NCI-H128 (cell line): Measurements from ENCODE around the gene SENP8.
"Not testable (repeated sequence)": the region's sequence is repeated elsewhere in the genome, so short reads cannot be mapped to it uniquely, and the experiment has no call there.

Experiments
- DNase-seq: peaks from one replicate; lab custom pipeline; 2025; ENCODE audit not compliant: unreplicated experiment; lab: John Stamatoyannopoulos, UW

The SENP8 gene

GRCh38 chr15:72118017-72118978 lies at the start of gene SENP8, which contains the start of gene MYO9A:
Gene SENP8 (plus strand): TSS chr15:72118403. CDS start chr15:72139624, 21,221 bp downstream.
Gene MYO9A (minus strand): TSS chr15:72118150. CDS start chr15:72046563, 71,587 bp downstream.
- DNase-seq, result peak; percentile 88

- DNase-seq, result no peak
These were observed 49.3 kb upstream of the SENP8 start for GRCh38 chr15:72068856-72069255.

GRCh38 chr15:72070817-72071447 lies 47.3 kb upstream of the SENP8 start:
- DNase-seq, result no peak

- DNase-seq, result not testable (repeated sequence)
These were observed 46.8 kb upstream of the SENP8 start for GRCh38 chr15:72071448-72071825.

- DNase-seq, result no peak
These were observed 43.7 kb upstream of the SENP8 start for GRCh38 chr15:72074335-72075060.

GRCh38 chr15:72077950-72078349 lies 40.3 kb upstream of the SENP8 start:
- DNase-seq, result no peak

GRCh38 chr15:72078887-72079286 lies 39.3 kb upstream of the SENP8 start:
- DNase-seq, result no peak

GRCh38 chr15:72082176-72082575 lies 36.0 kb upstream of the SENP8 start:
- no peak for DNase-seq

- DNase-seq, result no peak
These were observed 32.0 kb upstream of the SENP8 start for GRCh38 chr15:72086010-72086697.

- no peak for DNase-seq
These were observed 31.1 kb upstream of the SENP8 start for GRCh38 chr15:72086920-72087648.

GRCh38 chr15:72092006-72092405 lies 26.2 kb upstream of the SENP8 start:
- no peak for DNase-seq

- no peak for DNase-seq
These were observed 25.5 kb upstream of the SENP8 start for GRCh38 chr15:72092691-72093090.

- DNase-seq, result no peak
These were observed 21.4 kb upstream of the SENP8 start for GRCh38 chr15:72096796-72097195.

- DNase-seq, result no peak
These were observed 20.2 kb upstream of the SENP8 start for GRCh38 chr15:72098040-72098439.

GRCh38 chr15:72099155-72099554 lies 19.0 kb upstream of the SENP8 start:
- DNase-seq, result no peak

GRCh38 chr15:72100551-72100950 lies 17.7 kb upstream of the SENP8 start:
- DNase-seq, result not testable (repeated sequence)

- no peak for DNase-seq
These were observed 13.1 kb upstream of the SENP8 start for GRCh38 chr15:72105111-72105510.

- no peak for DNase-seq
These were observed 12.1 kb upstream of the SENP8 start for GRCh38 chr15:72106068-72106467.

- DNase-seq, result no peak
These were observed 7.8 kb upstream of the SENP8 start for GRCh38 chr15:72110355-72110754.

GRCh38 chr15:72112116-72112515 lies 6.1 kb upstream of the SENP8 start:
- DNase-seq, result no peak
